ENCODE results near the gene KCNT1. TPM values are rescaled to one million over a fixed set of nuclear protein-coding genes. Genes with fewer than 3 reads are reported as not detected.

KCNT1 gene
- total RNA-seq, 1 donor from 2014 or later, result not detected

GRCh38 chr9:135788576-135789300, 86.8 kb downstream of the KCNT1 start:
- no peak overlapping the region for H3K4me3 Mint-ChIP-seq
- no peak for ATAC-seq (ENCODE audit: low read depth)
- intact Hi-C loops (cut with micrococcal nuclease), result no loop called here
- no peak for TF ChIP-seq CTCF (IDR thresholded peaks at IDR 0.05)
- ChIA-PET CTCF (no interaction called here), POLR2A (no interaction called here)
- no peak overlapping the region for H3K27ac Mint-ChIP-seq
- no peak for DNase-seq
- no peaks in the 10 kb centered on the region for H3K4me1 Mint-ChIP-seq
- H3K27me3 Mint-ChIP-seq, result no peaks in the 10 kb centered on the region
- no peaks in the 10 kb centered on the region for H3K36me3 Mint-ChIP-seq (ENCODE audit: low read depth)
- no peaks in the 10 kb centered on the region for H3K9me3 Mint-ChIP-seq

- intact Hi-C loops (cut with micrococcal nuclease), result no loop called here
These were observed 87.9 kb downstream of the KCNT1 start for GRCh38 chr9:135789838-135790291.

GRCh38 chr9:135790356-135790755, 88.4 kb downstream of the KCNT1 start:
- H3K4me3 Mint-ChIP-seq, result no peak overlapping the region
- H3K4me1 Mint-ChIP-seq, result no peaks in the 10 kb centered on the region
- no peaks in the 10 kb centered on the region for H3K27me3 Mint-ChIP-seq
- ATAC-seq (ENCODE audit: low read depth) (no peak), DNase-seq (no peak)
- TF ChIP-seq CTCF (IDR thresholded peaks at IDR 0.05), result no peak
- intact Hi-C loops (cut with micrococcal nuclease), result no loop called here
- no peaks in the 10 kb centered on the region for H3K36me3 Mint-ChIP-seq (ENCODE audit: low read depth)
- H3K27ac Mint-ChIP-seq, result no peak overlapping the region
- CTCF ChIA-PET, result no interaction called here
- POLR2A ChIA-PET, result no interaction called here
- H3K9me3 Mint-ChIP-seq, result no peaks in the 10 kb centered on the region

More at GRCh38 chr9:135789838-135790291, 87.9 kb downstream of the KCNT1 start:
- POLR2A ChIA-PET, result no interaction called here
- Mint-ChIP-seq H3K27ac (no peak overlapping the region), H3K4me3 (no peak overlapping the region), H3K36me3 (ENCODE audit: low read depth) (no peaks in the 10 kb centered on the region), H3K27me3 (no peaks in the 10 kb centered on the region), H3K4me1 (no peaks in the 10 kb centered on the region), H3K9me3 (no peaks in the 10 kb centered on the region)
- no peak for ATAC-seq (ENCODE audit: low read depth)
- CTCF ChIA-PET, result no interaction called here
- TF ChIP-seq CTCF (IDR thresholded peaks at IDR 0.05), result no peak
- DNase-seq, result no peak

- POLR2A ChIA-PET, result no interaction called here
- no peak for DNase-seq
- intact Hi-C loops (cut with micrococcal nuclease), result no loop called here
- Mint-ChIP-seq H3K4me1 (no peaks in the 10 kb centered on the region), H3K27ac (no peak overlapping the region), H3K27me3 (no peaks in the 10 kb centered on the region), H3K4me3 (no peak overlapping the region), H3K36me3 (ENCODE audit: low read depth) (no peaks in the 10 kb centered on the region), H3K9me3 (no peaks in the 10 kb centered on the region)
- no peak for ATAC-seq (ENCODE audit: low read depth)
- TF ChIP-seq CTCF (IDR thresholded peaks at IDR 0.05), result no peak
- CTCF ChIA-PET, result no interaction called here
These were observed 88.9 kb downstream of the KCNT1 start for GRCh38 chr9:135790850-135791249.

- H3K4me3 Mint-ChIP-seq, result no peak overlapping the region
- intact Hi-C loops (cut with micrococcal nuclease), result no loop called here
These were observed 89.7 kb downstream of the KCNT1 start for GRCh38 chr9:135791431-135792267.

More at GRCh38 chr9:135791431-135792267, 89.7 kb downstream of the KCNT1 start:
- no peaks in the 10 kb centered on the region for H3K27me3 Mint-ChIP-seq
- ATAC-seq (ENCODE audit: low read depth) (no peak), DNase-seq (no peak)
- no peaks in the 10 kb centered on the region for H3K9me3 Mint-ChIP-seq
- H3K4me1 Mint-ChIP-seq, result no peaks in the 10 kb centered on the region
- TF ChIP-seq CTCF (IDR thresholded peaks at IDR 0.05), result no peak
- H3K36me3 Mint-ChIP-seq (ENCODE audit: low read depth), result no peaks in the 10 kb centered on the region
- no peak overlapping the region for H3K27ac Mint-ChIP-seq
- POLR2A ChIA-PET, result no interaction called here
- CTCF ChIA-PET, result no interaction called here

Data from activated B cell treated with CpG ODN at 0.5 μM for 24 hours (primary cell).